HG03159 (cell line): ENCODE results near the gene AP4M1.
A peak's percentile ranks its signal among the peaks of the same experiment; 100 is the strongest.
"Not testable (repeated sequence)": the region's sequence is repeated elsewhere in the genome, so short reads cannot be mapped to it uniquely, and the experiment has no call there.

Source experiments
- ATAC-seq: cut with Tn5 transposase; IDR thresholded peaks from one replicate; pipeline ENCODE4 v1.9.1; 2021; ENCODE audit warnings: mild to moderate bottlenecking, moderate library complexity; ENCODE audit not compliant: unreplicated experiment

The AP4M1 gene

GRCh38 chr7:100130220-100130607 is 28.8 kb downstream of the AP4M1 start:
- not testable (repeated sequence) for ATAC-seq

- no peak for ATAC-seq
Measured at GRCh38 chr7:100130608-100131453, 29.4 kb downstream of the AP4M1 start.

DNA sequence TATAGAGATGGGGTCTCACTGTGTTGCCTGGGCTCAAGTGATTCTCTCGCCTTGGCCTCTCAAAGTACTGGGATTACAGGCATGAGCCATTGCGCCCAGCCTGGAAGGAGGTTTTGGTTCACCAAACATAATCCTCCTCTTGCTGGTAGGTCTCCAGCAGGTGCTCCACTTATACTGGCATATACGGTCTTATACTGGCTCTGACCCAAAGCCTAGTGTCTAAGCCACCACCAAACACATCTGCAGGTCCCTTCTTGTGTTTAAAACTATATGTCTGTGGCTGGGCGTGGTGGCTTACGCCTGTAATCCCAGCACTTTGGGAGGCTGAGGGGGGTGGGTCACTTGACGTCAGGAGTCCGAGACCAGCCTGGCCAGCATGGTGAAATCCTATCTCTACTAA is 30.7 kb downstream of the AP4M1 start:
- no peak for ATAC-seq

DNA sequence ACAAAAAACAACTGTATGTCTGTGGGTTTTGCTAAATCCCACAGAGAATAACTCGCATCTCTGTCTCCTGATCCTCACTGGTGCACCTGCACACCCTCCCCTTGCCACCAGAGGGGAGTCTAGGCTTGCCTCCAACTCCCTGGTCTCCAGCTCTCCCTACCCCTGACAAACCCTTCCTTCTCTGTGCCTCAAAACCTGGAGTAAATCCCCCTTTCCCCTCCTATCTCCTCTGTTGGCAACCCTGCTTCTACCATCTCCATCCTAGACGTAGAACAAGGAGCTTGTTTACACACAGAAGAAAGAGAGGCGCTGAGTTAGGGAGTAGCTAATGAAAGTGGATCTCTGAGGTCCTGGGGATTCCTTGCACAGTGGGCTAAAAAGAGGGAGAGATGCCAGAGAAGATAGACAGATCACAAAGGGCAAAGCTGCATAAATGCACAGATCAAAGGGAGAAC is 31.3 kb downstream of the AP4M1 start:
- ATAC-seq: no peak

DNA sequence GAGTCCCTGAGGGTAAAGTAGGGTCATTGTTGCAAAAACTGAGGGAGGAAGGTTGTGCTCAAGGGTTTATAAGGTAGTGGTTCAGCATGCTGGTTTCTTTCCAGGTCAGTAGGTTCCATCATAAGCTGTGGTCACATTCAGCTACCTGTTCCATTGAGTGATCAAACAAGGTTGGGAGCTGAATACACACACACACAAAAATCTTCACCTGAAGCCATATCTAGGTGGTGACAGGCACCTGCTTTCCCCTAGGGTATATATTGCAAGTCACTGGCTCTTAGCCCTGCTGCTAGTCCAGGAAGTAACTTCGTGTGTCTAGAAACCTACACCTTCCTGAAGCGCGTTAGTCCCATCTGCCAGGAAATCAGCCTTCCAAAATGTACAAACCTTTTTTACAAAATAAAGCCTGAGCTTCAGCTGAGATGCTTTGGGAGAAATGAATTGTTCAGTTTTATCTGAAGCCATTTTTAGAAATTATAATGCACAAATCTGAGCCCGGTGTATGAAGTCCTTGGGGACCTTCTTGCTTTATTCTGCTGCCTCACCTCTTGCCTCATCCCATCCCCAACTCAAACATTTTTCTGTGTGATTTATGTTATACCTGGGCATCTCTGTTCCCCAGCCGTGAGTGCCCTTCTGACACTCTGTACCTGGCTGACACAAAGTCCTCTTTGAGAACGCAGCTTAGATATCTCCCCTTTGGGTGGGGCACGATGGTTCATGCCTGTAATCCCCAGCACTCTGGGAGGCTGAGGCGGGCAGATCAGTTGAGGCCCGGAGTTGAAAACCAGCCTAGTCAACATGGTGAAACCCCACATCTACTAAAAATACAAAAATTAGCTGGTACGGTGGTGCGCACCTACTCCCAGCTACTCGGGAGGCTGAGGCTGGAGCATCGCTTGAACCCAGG is 36.7 kb downstream of the AP4M1 start:
- no peak for ATAC-seq

- no peak for ATAC-seq
Measured at GRCh38 chr7:100141555-100141949, 40.1 kb downstream of the AP4M1 start.

GRCh38 chr7:100142461-100142860 is 41.0 kb downstream of the AP4M1 start:
- ATAC-seq: no peak

DNA sequence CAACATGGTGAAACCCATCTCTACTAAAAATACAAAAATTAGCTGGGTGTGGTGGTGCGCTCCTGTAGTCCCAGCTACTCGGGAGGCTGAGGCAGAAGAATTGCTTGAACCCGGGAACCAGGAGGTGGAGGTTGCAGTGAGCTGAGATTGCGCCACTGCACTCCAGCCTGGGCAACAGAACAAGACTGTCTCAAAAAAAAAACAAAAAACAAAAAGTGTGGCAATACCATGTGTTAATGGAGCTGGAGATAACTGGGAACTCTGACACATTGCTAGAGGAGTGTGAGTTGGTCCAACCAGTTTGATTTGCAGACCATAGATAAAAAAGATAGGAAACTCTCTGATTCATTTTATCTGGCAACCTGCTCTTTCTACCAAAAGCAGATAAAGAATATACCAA is 44.9 kb downstream of the AP4M1 start:
- not testable (repeated sequence) for ATAC-seq

DNA sequence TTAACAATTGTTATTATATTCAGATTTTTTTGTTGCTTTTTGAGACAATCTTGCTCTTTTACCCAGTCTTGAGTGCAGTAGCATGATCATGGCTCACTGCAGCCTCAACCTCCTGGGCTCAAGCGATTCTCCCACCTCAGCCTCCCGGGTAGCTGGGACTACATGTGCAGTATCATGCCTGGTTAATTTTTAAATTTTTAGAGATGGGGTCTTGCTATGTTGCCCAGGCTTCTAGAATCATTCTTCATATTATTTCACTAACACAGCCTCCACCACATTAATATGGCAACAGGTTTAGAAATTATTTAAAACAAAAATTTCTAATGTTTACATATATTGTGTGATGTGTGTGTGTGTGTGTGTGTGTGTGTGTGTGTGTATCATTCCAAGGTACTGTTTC is 45.8 kb downstream of the AP4M1 start:
- ATAC-seq: no peak

DNA sequence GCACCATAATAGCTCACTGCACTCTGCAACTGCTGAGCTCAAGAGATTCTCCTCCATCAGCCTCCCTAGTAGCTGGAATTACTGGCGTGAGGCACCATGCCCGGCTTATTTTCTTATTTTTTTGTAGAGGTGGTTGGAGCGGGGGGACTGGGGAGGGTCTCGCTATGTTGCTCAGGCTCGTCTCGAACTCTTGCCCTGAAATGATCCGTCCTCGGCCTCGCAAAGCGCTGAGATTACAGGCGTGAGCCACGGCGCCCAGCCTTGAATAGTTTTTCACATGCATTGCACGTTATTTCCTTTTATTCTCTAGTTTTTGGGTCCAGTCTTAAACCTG is 46.7 kb downstream of the AP4M1 start:
- ATAC-seq: no peak

DNA sequence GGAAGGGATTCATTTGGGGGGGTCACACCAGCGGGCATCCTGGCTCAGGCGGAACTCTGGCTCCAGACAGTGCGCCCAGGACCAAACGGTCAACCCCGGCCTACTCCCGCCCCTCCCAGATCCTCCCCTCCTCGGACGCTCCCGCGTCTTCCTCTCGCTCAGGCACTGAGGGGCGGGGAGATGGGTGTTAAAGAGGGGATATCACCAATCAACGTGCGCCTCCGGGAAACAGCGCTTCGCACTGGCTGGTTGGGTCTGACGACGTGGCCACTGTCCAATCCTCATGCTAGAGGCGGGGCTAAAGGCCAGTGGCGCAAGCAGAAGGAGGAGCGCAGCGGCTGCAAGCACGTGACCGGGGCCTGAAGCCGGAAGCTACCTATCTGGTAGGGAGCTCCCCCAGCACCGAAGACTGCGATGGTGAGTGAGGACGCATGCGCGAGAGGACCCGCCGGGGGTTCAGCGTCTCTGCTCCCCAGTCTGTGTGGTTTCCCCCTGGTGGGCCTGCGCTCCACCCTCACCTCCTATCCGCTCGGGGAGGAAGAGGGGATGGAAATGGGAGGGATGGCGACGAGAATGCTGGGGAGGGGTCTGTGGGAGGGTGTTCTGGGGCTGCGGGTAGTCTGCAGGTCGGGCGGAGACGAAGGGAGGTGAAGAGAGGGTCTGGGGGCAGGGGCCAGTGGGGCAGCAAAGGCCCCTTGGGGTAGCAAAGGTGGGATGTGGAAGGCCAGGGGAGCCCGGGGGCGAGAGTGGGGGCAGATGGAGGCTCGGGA is 47.3 kb downstream of the AP4M1 start, which contains the start of gene LAMTOR4:
Gene LAMTOR4, plus strand, starts transcription at position 360 of the 770 bp plus-strand sequence. Its CDS starts 55 bp downstream, at position 415.
- peak; percentile 95 for ATAC-seq

DNA sequence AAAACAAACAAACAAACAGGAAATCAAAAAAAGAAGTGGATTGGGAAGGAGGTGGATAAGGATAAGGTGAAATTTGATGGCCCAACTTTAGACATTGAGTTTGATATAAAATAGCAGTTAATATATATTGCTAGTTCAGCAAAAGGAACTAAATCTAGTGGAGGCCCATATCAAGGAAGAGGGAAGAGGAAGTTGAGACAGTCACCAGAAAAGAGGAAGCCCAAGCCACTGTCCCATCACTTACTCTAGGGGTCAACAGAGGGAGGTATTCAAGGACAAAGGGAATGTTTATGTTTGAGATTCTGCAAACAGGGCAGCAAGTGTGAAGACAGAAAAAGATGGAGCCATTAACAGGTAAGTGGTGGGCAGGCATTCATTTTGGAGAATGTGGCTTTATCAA is 51.0 kb downstream of the AP4M1 start:
- no peak for ATAC-seq

DNA sequence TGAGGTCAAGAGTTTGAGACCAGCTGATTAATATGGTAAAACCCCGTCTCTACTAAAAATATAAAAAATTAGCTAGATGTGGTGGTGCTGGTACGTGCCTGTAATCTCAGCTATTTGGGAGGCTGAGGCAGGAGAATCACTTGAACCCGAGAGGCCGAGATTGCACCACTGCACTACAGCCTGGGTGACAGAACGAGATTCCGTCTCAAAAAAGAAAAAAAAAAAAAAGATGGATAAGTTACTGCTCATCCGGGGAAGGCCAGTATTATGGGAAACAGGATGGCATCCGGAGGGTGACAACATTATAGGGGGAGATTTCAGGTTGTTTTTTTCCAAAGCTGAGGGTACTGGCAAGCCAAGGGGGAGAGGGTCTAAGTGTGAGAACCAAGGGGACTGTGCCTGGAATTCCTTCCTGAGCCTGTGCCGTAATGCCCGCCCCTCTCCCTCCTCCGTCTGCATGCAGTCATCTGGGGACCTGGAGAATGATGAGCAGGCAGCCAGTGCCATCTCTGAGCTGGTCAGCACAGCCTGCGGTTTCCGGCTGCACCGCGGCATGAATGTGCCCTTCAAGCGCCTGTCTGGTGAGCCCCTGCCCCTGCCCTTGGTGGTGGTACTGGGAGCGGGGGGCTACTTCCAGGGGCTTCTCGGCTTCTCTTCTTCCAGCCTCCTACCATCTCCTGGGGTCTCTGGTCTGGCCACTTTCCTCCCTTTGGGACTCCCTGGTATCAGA is 51.7 kb downstream of the AP4M1 start:
- ATAC-seq: no peak

DNA sequence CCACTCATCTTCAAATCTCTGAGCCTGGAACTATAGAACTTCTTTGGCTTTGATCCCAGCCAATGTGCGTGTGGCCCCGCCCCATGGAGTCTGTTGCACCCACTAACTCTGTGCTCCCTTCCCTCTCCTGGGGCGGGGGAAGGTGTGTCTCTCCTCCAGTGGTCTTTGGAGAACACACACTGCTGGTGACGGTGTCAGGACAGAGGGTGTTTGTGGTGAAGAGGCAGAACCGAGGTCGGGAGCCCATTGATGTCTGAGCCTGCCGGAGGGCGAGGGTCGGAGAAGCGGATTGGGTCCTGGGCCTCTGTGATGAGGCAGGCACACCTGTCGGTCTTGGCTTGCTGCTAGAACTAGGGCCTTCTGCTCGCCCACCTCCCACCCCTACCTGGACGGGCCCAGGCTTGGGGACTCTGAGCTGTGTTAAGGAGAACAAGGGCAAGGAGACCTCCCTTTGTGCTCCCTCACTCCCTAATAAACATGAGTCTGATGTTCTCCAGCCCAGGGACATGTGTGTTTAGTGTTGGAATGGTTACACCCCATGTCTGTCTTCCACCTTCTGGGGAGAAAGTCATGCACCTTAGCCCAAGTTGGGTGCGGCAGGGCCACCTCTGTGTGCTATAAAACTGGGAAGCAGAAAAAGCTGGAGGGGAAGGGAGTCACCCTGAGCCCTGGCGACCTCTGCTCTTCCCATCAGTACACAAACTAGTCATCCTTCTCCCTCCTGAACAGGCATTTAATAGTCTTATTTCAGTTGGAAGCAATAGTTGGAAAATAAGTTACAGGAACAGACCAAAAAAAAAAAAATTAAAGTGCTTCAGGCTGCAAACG is 52.5 kb downstream of the AP4M1 start:
- no peak for ATAC-seq

DNA sequence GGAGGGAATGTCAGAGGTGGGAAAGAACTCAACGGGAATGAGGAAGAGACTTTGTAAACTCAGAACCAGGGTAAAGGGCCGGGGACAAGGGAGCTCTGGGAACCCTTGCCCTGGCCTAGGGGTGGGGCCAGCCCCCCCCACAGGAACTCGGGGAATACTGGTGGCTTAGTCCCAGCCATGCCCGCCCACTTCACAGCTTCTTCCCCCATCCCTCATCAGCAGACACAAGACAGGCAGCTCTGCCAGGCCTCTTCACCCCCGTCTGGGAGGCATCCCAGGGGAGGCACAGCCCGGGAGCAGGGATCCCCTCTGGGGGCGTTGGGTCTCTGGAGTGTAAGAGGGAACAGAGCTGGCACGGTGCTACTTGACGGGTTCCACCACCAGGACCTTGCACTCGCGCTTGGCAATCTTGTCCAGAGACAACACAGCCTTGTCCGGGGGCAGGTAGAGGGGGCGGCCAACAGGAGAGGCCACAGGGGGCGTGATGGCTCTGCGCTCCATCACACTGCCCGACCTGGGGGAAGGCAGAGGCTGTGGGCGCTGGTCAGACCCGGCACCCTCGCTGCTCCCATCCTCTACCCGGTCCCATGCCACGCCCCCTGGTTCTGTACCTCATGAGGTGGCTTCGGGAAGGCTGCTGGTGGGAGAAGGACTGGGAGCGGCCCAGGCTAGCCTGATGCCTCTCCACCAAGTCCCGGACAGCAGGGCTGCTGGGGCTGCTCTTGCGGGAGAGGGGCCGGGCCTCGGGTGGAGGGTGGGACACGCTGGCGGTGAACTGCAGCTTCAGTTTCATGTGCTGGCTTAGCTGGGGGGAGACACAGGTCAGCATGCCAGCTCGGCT is 53.4 kb downstream of the AP4M1 start:
- no peak for ATAC-seq

- ATAC-seq: no peak
Measured at GRCh38 chr7:100155553-100156317, 54.3 kb downstream of the AP4M1 start.

DNA sequence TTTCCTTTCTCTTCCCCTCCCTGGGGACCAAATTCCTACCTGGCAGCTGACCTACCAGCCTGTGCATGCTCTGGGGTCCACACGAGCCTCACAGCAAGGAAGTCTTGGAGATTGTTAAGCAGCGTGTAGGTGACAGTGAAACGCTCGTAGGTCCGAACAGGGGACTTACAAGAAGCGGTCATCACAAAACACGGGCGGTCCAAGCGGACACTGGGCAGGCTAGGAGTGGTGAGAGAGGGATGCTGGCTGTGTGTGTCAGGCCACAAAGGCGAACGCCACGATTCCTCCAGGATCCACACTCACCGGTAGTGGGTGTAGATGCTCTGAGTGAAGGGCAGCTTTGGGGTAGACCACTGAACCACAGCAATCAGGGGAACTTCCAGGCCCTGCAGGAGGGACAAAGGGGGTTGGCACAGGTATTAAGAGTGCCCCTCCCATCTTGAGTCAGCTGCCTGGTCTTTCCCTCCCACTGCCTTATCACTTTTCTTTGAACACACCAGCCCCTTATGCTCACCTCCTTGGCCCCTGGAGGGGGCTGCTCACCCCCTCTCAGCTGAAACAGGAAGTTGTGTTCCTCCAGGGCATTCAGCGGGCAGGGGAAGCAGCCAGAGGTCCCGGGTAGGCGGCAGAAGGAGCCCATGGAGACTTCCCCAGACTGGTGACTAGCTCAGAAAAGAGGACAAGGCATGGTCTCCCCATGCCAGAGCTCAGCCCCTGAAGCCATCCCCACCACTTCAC is 55.1 kb downstream of the AP4M1 start:
- no peak for ATAC-seq

GRCh38 chr7:100157069-100157333 is 55.6 kb downstream of the AP4M1 start:
- no peak for ATAC-seq
